ENCODE measurements around the gene TRERF1.

TRERF1 gene

GRCh38 chr6:42366999-42367352 is 84.8 kb downstream of the TRERF1 start:
- DNase-seq (ENCODE audit: low spot score): no peak

GRCh38 chr6:42366011-42366705 is 85.6 kb downstream of the TRERF1 start:
- DNase-seq (ENCODE audit: low spot score): no peak

- DNase-seq (ENCODE audit: low spot score): no peak
Measured at GRCh38 chr6:42365021-42365420, 86.7 kb downstream of the TRERF1 start.

GRCh38 chr6:42363926-42364849 is 87.5 kb downstream of the TRERF1 start:
- DNase-seq (ENCODE audit: low spot score): no peak

- DNase-seq (ENCODE audit: low spot score): no peak
Measured at GRCh38 chr6:42361036-42361435, 90.7 kb downstream of the TRERF1 start.

GRCh38 chr6:42359021-42359420 is 92.7 kb downstream of the TRERF1 start:
- no peak for DNase-seq (ENCODE audit: low spot score)

GRCh38 chr6:42355416-42355815 is 96.3 kb downstream of the TRERF1 start:
- DNase-seq (ENCODE audit: low spot score): no peak

- DNase-seq (ENCODE audit: low spot score): no peak
Measured at GRCh38 chr6:42354702-42355101, 97.0 kb downstream of the TRERF1 start.

- DNase-seq (ENCODE audit: low spot score): peak; percentile 86
Measured at GRCh38 chr6:42352856-42353564, 98.7 kb downstream of the TRERF1 start.

- DNase-seq (ENCODE audit: low spot score): no peak
Measured at GRCh38 chr6:42350911-42351310, 100.8 kb downstream of the TRERF1 start.

- DNase-seq (ENCODE audit: low spot score): no peak
Measured at GRCh38 chr6:42349753-42350511, 101.8 kb downstream of the TRERF1 start.

- no peak for DNase-seq (ENCODE audit: low spot score)
Measured at GRCh38 chr6:42347456-42347855, 104.3 kb downstream of the TRERF1 start.

GRCh38 chr6:42345696-42346416 is 105.9 kb downstream of the TRERF1 start:
- DNase-seq (ENCODE audit: low spot score): no peak

- no peak for DNase-seq (ENCODE audit: low spot score)
Measured at GRCh38 chr6:42344756-42345155, 107.0 kb downstream of the TRERF1 start.

GRCh38 chr6:42341771-42342553 is 109.8 kb downstream of the TRERF1 start:
- no peak for DNase-seq (ENCODE audit: low spot score)

- DNase-seq (ENCODE audit: low spot score): no peak
Measured at GRCh38 chr6:42341221-42341620, 110.5 kb downstream of the TRERF1 start.

GRCh38 chr6:42340511-42340910 is 111.2 kb downstream of the TRERF1 start:
- DNase-seq (ENCODE audit: low spot score): no peak

GRCh38 chr6:42339991-42340401 is 111.7 kb downstream of the TRERF1 start:
- DNase-seq (ENCODE audit: low spot score): peak; percentile 34

- peak; percentile 94 for DNase-seq (ENCODE audit: low spot score)
Measured at GRCh38 chr6:42338744-42339222, 112.9 kb downstream of the TRERF1 start.
